Adrenal gland (tissue), 12 donors: ENCODE data around the gene PARD6B. TPM values are rescaled to one million over a fixed set of nuclear protein-coding genes. Genes with fewer than 3 reads are reported as not detected.

Experiments used
- DNase-seq, 7 donors: peaks; one replicate each; pipeline ENCODE4 v3.0.0-alpha.2; 2019 to 2020
- H3K27ac ChIP-seq, 5 donors: fragments of 200-600 bp; sonication (generic) in 4 of 5; 1 replicate in 3 of 5; 2 replicates in 2 of 5; pipeline versions ENCODE4 v1.5.1 to v1.8.0; 2016 to 2020; ENCODE audit warnings: mild to moderate bottlenecking in 1 of 5
- H3K27me3 ChIP-seq: fragments of 200-600 bp; 2 replicates; pipeline ENCODE4 v1.8.0; 2021
- H3K36me3 ChIP-seq, 2 donors: fragments of 200-600 bp; replicated peaks in 1 of 2; 1 replicate in 1 of 2; 2 replicates in 1 of 2; pipeline versions ENCODE4 v1.5.1 to v1.8.0; 2018 to 2022
- H3K4me1 ChIP-seq, 2 donors: fragments of 200-600 bp; replicated peaks in 1 of 2; 1 replicate in 1 of 2; 2 replicates in 1 of 2; pipeline versions ENCODE4 v1.5.1 to v1.8.0; 2018 to 2021
- H3K4me3 ChIP-seq, 4 donors: fragments of 200-600 bp; sonication (generic) in 3 of 4; one replicate each; pipeline ENCODE4 v1.5.1; 2016 to 2018
- H3K9me3 ChIP-seq, 3 donors: fragments of 200-600 bp; sonication (generic) in 1 of 3; replicated peaks in 1 of 3; 1 replicate in 2 of 3; 2 replicates in 1 of 3; pipeline versions ENCODE4 v1.5.1 to v1.8.0; 2016 to 2021
- POLR2A ChIP-seq, 2 donors: fragments of 450-650 bp; IDR thresholded peaks; one replicate each; pipeline ENCODE4 v1.6.1; 2017; ENCODE audit warnings: antibody characterized with exemption in 2 of 2, mild to moderate bottlenecking in 2 of 2, moderate library complexity in 1 of 2
- WGBS, 4 donors: extraction: QIAGEN DNeasy Blood & Tissue Kit in 2 of 4; methylation state at CpG; one replicate each; pipeline versions ENCODE4 v1.1.5 to v1.1.7; 2013 to 2017; 5-methylcytosine and 5-hydroxymethylcytosine counted together
- intact Hi-C, 2 donors: fragments of 100-400 bp; cut with DNase I; formaldehyde crosslinking; loops; one replicate each; pipeline versions ENCODE4 v1.14.1 to v1.15.0; 2022 to 2023
- polyA plus RNA-seq, 3 donors: library from polyadenylated mRNA; stranded (reverse); fragments of 200-250 nt in 2 of 3; fragments of 350-450 nt in 1 of 3; fragmentation: Illumina TruSeq in 1 of 3; extraction: RNeasy Lipid Tissue Mini Kit (QIAGEN cat#74804) in 1 of 3; gene quantifications; one replicate each; pipeline ENCODE4 v1.2.3, GENCODE V29; 2013 to 2014
- total RNA-seq, 9 donors: library from RNA; depleted of rRNA in 4 of 9; stranded (reverse); fragments of >200 nt in 4 of 9; fragments of 120-200 nt in 1 of 9; fragmentation: NEBNext Ultra II Directional in 1 of 9; extraction: Animal tissue kit (Norgen Biotek cat#: 25700) in 1 of 9; gene quantifications; one replicate each; pipeline versions ENCODE4 v1.1.0 to v1.2.4, GENCODE V29; 2013 to 2023
- TF ChIP-seq, protein P1 (sequence below), 6 experiments: fragments of 450-650 bp in 4 of 6; fragments of 200-600 bp in 2 of 6; sonication (generic) in 1 of 6; IDR thresholded peaks; 1 replicate in 5 of 6; 2 replicates in 1 of 6; pipeline versions ENCODE4 v1.5.1 to v1.8.0; 2016 to 2021; ENCODE audit warnings: antibody characterized with exemption in 6 of 6, mild to moderate bottlenecking in 2 of 6, moderate library complexity in 1 of 6
- donor health status: healthy with polysubstance abuse.
- donor health status: Bipolar disorder and iron deficiency.
- donor health status: DM: yes; HTN: yes; CAD: no.
- donor health status: DM: no; HTN: no; CAD: no.
- donor health status: DM: no; HTN: no; CAD: no.
- donor health status: DM: yes; HTN: yes; CAD: no.

The PARD6B gene
- total and polyA plus RNA-seq, 12 donors = 1.1 to 10.8 (median 5.3) TPM

- no peak for TF ChIP-seq POLR2A (IDR thresholded peaks at IDR 0.05)
- TF ChIP-seq, protein P1, sequence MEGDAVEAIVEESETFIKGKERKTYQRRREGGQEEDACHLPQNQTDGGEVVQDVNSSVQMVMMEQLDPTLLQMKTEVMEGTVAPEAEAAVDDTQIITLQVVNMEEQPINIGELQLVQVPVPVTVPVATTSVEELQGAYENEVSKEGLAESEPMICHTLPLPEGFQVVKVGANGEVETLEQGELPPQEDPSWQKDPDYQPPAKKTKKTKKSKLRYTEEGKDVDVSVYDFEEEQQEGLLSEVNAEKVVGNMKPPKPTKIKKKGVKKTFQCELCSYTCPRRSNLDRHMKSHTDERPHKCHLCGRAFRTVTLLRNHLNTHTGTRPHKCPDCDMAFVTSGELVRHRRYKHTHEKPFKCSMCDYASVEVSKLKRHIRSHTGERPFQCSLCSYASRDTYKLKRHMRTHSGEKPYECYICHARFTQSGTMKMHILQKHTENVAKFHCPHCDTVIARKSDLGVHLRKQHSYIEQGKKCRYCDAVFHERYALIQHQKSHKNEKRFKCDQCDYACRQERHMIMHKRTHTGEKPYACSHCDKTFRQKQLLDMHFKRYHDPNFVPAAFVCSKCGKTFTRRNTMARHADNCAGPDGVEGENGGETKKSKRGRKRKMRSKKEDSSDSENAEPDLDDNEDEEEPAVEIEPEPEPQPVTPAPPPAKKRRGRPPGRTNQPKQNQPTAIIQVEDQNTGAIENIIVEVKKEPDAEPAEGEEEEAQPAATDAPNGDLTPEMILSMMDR (IDR thresholded peaks at IDR 0.05) = no peak
- DNase-seq = no peak
- Histone ChIP-seq H3K36me3 (no peaks in the 10 kb centered on the region), H3K4me1 (no peaks in the 10 kb centered on the region), H3K27ac (no peak overlapping the region), H3K27me3 (no peaks in the 10 kb centered on the region), H3K4me3 (no peak overlapping the region), H3K9me3 (peaks cover 0 to 5% (median 0%) of the 10 kb centered on the region in 3 donors)
- intact Hi-C loops = loop anchor here in 1 of 2 donors (10.0 kb wide), 1 partner anchor 572 kb away; no protein-coding TSS in a partner anchor
- 64 to 81% (median 74%) methylated on average over 2 of the region's 2 CpGs for WGBS, 4 donors
These were observed 25.1 kb downstream of the PARD6B start for GRCh38 chr20:50756447-50756846.

DNA sequence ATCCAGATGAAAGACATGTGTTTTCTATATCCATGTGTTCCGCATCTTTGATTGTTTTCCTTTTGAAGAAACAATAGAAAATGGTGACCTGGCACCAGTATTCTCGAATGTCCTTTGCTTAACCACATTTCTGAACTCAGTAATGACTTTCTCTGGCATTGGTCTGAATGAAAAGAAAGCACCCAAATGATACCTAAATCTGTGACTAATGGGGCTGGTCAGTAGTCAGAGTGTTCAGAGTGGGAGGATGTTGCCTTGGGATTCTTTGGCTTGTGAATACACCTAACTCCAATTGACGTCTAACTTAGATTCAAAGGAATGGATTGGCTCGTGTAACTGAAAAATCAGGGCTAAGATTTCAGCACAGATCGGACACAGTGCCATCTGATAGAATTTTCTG lies 27.1 kb downstream of the PARD6B start:
- Histone ChIP-seq H3K9me3 (no peaks in the 10 kb centered on the region), H3K27ac (no peak overlapping the region), H3K4me1 (peaks cover 6 to 9% of the 10 kb centered on the region in 2 donors), H3K27me3 (no peaks in the 10 kb centered on the region), H3K36me3 (no peaks in the 10 kb centered on the region), H3K4me3 (no peak overlapping the region)
- intact Hi-C loops = loop anchor here in 1 of 2 donors (10.0 kb wide), 1 partner anchor 574 kb away; no protein-coding TSS in a partner anchor
- no peak for DNase-seq
- 81 to 88% (median 85%) methylated on average over 5 of the region's 5 CpGs for WGBS, 4 donors
- TF ChIP-seq, protein P1 (IDR thresholded peaks at IDR 0.05) = no peak
- TF ChIP-seq POLR2A (IDR thresholded peaks at IDR 0.05) = no peak

GRCh38 chr20:50758992-50759391 lies 27.6 kb downstream of the PARD6B start:
- Histone ChIP-seq H3K27ac (no peak overlapping the region), H3K4me3 (no peak overlapping the region), H3K27me3 (no peaks in the 10 kb centered on the region), H3K36me3 (no peaks in the 10 kb centered on the region), H3K9me3 (no peaks in the 10 kb centered on the region), H3K4me1 (peaks cover 6 to 9% of the 10 kb centered on the region in 2 donors)
- WGBS, 4 donors = 84 to 95% (median 92%) methylated on average over 3 of the region's 3 CpGs
- no peak for TF ChIP-seq POLR2A (IDR thresholded peaks at IDR 0.05)
- TF ChIP-seq, protein P1 (IDR thresholded peaks at IDR 0.05) = no peak
- no peak for DNase-seq
- intact Hi-C loops = loop anchor here in 1 of 2 donors (10.0 kb wide), 1 partner anchor 574 kb away; no protein-coding TSS in a partner anchor

GRCh38 chr20:50759678-50760077 lies 28.3 kb downstream of the PARD6B start:
- WGBS, 4 donors = 79 to 87% (median 80%) methylated on average over 5 of the region's 5 CpGs
- intact Hi-C loops = loop anchor here in 1 of 2 donors (10.0 kb wide), 1 partner anchor 575 kb away; no protein-coding TSS in a partner anchor
- no peaks in the 10 kb centered on the region for H3K27me3 ChIP-seq

More at GRCh38 chr20:50759678-50760077, 28.3 kb downstream of the PARD6B start:
- H3K9me3 ChIP-seq = no peaks in the 10 kb centered on the region
- no peak overlapping the region for H3K27ac ChIP-seq
- TF ChIP-seq, protein P1 (IDR thresholded peaks at IDR 0.05) = no peak
- TF ChIP-seq POLR2A (IDR thresholded peaks at IDR 0.05) = no peak
- no peak overlapping the region for H3K4me3 ChIP-seq
- no peaks in the 10 kb centered on the region for H3K36me3 ChIP-seq
- DNase-seq = no peak
- peaks cover 6 to 9% of the 10 kb centered on the region in 2 donors for H3K4me1 ChIP-seq
